HG03103 (cell line): ENCODE measurements around the gene RSPH9.

Source experiments
- ATAC-seq: cut with Tn5 transposase; IDR thresholded peaks from one replicate; pipeline ENCODE4 v1.9.1; 2021; ENCODE audit warnings: low read depth; ENCODE audit not compliant: unreplicated experiment

RSPH9 gene

DNA sequence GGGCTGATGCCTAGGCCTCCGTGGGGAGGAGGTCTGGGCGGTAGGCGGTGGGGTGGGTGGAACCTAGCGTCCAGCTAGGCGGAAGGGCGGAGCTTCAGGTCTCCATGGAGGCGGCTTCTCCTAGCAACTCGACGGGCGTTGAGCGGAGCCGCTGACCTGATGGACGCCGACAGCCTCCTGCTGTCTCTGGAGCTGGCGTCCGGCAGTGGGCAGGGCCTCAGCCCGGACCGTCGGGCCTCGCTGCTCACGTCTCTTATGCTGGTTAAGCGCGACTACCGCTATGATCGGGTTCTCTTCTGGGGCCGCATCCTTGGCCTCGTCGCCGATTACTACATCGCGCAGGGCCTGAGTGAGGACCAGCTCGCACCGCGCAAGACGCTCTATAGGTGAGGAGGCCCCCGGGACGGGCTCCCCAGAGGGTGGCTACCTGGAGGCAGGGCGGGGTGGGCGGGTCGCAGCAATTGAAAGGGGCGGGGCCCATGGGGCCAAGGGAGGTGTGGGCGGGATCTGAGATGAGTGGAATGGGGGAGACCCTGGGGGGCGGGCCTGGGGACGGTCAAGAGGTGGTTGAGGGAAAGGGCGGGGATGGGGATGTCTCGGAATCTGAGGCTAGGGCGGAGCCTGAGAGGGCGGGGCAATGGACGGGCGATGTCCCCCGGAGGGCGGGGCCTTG lies at the start of gene RSPH9:
RSPH9 (plus strand) TSS at position 97 of the 673 bp plus-strand sequence; CDS start at position 160, 63 bp downstream.
- peak; percentile 55 for ATAC-seq

GRCh38 chr6:43600595-43600994 lies 44.2 kb upstream of the RSPH9 start:
- ATAC-seq = no peak

DNA sequence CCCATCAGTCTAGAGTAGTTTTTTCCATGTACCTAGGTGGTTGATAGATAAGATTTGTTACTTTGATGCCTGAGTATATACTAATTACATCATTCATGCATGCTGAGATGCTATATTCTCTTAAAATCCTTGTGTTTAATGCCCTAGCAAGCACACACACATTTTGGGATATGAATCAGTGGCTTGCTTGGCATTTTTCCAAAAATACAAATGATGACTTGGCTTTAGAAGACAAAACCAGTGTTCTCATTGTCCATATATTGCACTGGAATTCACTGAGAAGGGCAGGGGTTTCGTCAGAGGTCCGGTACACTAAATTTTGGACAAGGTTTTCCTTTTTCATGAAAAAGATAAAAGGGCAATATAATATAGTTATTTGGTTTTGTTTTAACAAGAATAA lies 40.7 kb upstream of the RSPH9 start:
- no peak for ATAC-seq

DNA sequence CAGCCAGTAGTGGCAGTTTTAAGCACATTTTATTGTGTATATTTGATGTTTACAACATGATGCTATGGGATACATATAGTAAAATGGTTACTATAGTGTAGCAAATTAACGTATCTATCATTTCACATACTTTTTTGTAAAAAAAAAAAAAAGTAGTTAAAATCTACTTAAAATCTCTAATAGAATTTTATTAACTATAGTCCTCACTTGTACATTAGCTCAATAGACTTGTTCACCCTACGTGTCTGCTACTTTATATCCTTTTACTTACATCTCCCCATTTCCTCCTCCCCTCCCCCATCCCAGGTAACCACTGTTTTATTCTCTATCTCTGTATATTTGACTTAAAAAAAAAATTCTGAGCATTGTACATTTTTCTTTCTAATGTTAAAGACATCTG lies 38.8 kb upstream of the RSPH9 start:
- no peak for ATAC-seq

- no peak for ATAC-seq
Measured at GRCh38 chr6:43608310-43608763, 36.5 kb upstream of the RSPH9 start.

GRCh38 chr6:43608807-43609206 lies 36.0 kb upstream of the RSPH9 start:
- no peak for ATAC-seq

- ATAC-seq = no peak
Measured at GRCh38 chr6:43609402-43609801, 35.4 kb upstream of the RSPH9 start.

DNA sequence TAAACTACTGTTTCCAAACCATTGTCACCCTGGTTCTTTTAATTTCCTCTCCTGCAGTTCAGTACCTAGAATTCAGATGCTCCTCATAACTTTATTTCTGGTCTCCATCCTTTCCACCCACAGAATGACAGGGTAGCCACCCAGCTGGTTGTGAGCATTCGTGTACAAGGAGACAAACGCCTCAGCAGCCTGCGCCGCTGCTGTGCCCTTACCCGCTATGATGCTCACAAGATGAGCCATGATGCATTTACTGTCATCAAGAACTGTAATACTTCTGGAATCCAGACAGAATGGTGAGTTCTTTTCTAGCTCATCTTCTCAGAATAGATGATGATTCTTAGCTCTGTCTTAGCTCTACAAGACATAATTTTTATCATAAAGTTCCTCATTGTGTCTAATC lies 34.4 kb upstream of the RSPH9 start:
- no peak for ATAC-seq

- ATAC-seq = no peak
Measured at GRCh38 chr6:43613721-43614395, 31.0 kb upstream of the RSPH9 start.

DNA sequence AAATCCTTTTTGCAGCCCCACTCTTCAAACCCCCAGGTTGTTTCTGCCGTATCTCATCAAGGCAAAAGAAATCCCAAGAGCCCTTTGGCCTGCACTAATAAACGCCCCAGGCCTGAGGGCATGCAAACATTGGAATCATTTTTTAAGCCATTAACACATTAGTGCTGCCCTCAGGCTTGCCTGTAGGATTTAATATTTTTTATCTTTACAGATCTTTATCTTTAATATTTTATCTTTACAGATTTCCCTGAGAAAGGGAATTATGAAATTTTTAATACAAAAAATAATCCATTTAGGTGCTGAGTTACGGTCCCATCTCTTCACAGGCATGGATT lies 30.5 kb upstream of the RSPH9 start:
- ATAC-seq = no peak

- no peak for ATAC-seq
Measured at GRCh38 chr6:43616725-43617472, 27.9 kb upstream of the RSPH9 start.

GRCh38 chr6:43621078-43621835 lies 23.6 kb upstream of the RSPH9 start:
- ATAC-seq = no peak

DNA sequence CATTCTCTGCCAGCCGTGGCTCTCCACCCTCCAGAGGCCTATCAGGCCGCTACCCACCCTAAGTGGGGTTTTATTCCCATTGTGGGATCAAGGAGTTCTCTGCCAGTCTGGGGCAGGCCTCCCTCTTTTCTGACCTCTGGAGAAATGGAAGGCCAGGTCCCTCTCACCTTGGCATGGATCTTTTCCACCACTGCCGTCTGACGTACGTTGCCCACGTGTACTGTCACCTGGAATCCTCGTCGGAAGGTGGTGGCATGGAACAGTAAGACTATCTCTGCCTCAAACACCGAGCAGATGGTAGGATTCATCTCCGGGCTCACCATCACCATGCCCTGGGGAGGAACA lies 23.0 kb upstream of the RSPH9 start:
- no peak for ATAC-seq

- no peak for ATAC-seq
Measured at GRCh38 chr6:43622541-43622940, 22.3 kb upstream of the RSPH9 start.

DNA sequence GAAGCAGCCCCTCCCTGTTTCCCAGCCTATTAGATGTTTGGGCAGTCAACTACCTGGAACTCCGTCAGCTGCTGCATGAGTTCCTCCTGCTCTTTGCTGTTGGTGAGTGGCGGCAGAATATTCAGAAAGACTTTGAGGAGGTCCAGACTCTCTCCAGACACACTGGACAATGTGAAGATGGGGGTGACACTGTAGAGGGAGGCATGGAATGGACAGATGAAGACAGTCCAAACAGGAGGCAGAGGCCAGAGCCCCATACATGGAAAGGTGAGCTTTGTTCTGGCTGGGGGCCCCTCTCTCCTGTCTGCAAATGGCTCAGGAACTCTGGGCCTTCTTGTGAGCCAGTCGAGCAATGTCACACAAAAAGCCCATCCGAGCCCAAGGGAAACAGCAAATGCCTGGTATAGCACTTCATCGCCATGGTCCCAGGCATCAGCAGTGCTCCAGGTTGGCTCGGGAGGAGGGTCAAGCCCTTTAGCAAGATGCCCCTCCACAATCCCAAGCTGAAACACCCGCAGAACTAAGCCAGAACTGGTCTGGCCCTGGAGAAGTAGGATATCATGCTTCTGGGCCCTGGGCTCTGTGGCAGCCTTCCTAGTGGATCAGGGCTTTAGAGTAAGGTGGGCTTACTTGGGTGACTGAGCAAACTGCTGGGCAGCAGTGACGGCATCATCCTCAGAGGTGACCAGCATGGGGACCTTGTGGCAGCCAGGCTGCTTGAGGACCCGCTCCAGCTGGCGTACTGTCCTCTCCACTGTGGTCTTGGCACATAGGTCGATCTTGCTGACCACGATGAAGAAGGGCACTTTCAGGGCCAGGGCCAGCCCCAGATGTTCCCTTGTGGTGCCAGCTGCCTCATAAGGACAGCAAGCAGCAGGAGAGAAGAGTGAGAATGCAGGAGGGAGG lies 20.7 kb upstream of the RSPH9 start:
- no peak for ATAC-seq

GRCh38 chr6:43624786-43625288 lies 20.0 kb upstream of the RSPH9 start:
- no peak for ATAC-seq

GRCh38 chr6:43625393-43625992 lies 19.3 kb upstream of the RSPH9 start:
- ATAC-seq = no peak

DNA sequence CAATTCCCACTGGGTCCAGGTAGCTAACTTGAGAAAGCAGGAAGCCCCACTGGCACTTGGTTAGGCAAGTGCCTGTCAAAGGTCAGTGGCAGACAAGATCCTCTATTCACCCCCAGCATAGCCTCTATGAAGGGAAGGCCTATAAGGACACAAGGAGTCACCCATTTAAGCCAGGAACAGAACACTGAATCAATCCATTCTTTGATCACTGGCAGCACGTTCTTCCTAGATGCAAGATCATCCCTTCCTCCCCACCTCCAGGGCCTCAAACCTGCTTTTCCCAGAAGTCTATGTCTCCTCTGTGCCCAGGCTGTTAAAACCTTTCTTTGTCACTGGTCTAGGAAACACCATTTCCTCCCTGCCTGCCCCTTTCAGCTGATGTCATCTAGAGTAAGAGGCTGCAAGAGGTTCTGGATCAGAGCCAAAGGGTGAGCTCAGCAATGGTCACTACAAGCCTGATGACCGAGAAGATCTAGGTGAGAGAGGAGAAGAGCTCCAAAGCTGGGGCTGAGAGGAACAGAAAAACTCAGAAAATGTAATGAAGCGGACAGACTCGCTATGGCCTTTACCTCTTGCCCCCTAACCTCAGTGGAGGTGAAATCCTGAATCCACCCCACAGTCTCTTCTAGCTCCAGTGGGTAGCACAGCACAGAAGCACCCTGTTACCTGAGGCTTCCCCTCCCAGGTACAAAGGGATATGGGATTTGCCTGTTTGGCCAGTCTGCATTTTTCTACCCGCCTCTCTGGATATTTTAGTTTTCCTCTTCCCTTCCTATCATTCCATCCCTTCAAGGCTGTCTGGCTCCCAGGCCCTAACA lies 17.6 kb upstream of the RSPH9 start:
- ATAC-seq = no peak
